HEK293 (cell line): ENCODE measurements around the gene EXOC2.

Experiments used
- CTCF ChIP-seq: fragments of 450-650 bp; formaldehyde crosslinking; IDR thresholded peaks from 2 replicates; pipeline ENCODE4 v1.5.1; 2016; ENCODE audit warnings: missing biosample characterization, missing genetic modification characterization
- KLF7 ChIP-seq: fragments of 450-650 bp; formaldehyde crosslinking; IDR thresholded peaks from 2 replicates; pipeline ENCODE4 v1.5.1; 2016; ENCODE audit warnings: missing biosample characterization, missing genetic modification characterization, borderline replicate concordance
- ZFP3 ChIP-seq: fragments of 450-650 bp; formaldehyde crosslinking; IDR thresholded peaks from 2 replicates; pipeline ENCODE4 v1.5.1; 2016; ENCODE audit warnings: low read depth, missing biosample characterization, missing genetic modification characterization
- ZNF2 ChIP-seq: fragments of 450-650 bp; formaldehyde crosslinking; IDR thresholded peaks from 2 replicates; pipeline ENCODE4 v1.5.1; 2016; ENCODE audit warnings: missing biosample characterization, missing genetic modification characterization
- ZNF274 ChIP-seq, 2 experiments: fragments of 200-500 bp in 1 of 2; fragments of 450-650 bp in 1 of 2; sonication (Bioruptor generic) in 1 of 2; formaldehyde crosslinking in 1 of 2; IDR thresholded peaks; 2 replicates each; pipeline versions ENCODE4 v1.5.1 to v1.6.1; 2014 to 2016; ENCODE audit warnings: borderline replicate concordance in 1 of 2, inconsistent platforms in 1 of 2, low read length in 1 of 2, missing biosample characterization in 1 of 2, missing genetic modification characterization in 1 of 2
- ZNF571 ChIP-seq: fragments of 450-650 bp; formaldehyde crosslinking; IDR thresholded peaks from 2 replicates; pipeline ENCODE4 v1.5.0; 2017; ENCODE audit warnings: missing biosample characterization, missing genetic modification characterization
- ZNF830 ChIP-seq: fragments of 450-650 bp; IDR thresholded peaks from 2 replicates; pipeline ENCODE4 v1.5.0; 2018; ENCODE audit warnings: missing biosample characterization, missing genetic modification characterization, low read depth, mild to moderate bottlenecking, moderate library complexity
- TF ChIP-seq, protein P1 (sequence below): sonication (generic); formaldehyde crosslinking; IDR thresholded peaks from 2 replicates; pipeline ENCODE4 v1.8.1; 2022; ENCODE audit warnings: mild to moderate bottlenecking, moderate library complexity, missing genetic modification reagents

- TF ChIP-seq ZNF830 (tag by site-specific recombination): no peak
- no peak for TF ChIP-seq ZFP3
- TF ChIP-seq KLF7 (tag by site-specific recombination): no peak
- no peak for TF ChIP-seq ZNF571 (tag by site-specific recombination)
- no peak for TF ChIP-seq ZNF2 (tag by site-specific recombination)
- TF ChIP-seq ZNF274 (IDR thresholded peaks at IDR 0.05; ENCODE audit: low read length): no peak
- TF ChIP-seq ZNF274 (tag by site-specific recombination; IDR thresholded peaks at IDR 0.05; ENCODE audit: borderline replicate concordance): no peak
- TF ChIP-seq CTCF (tag by site-specific recombination): no peak
- TF ChIP-seq, protein P1, sequence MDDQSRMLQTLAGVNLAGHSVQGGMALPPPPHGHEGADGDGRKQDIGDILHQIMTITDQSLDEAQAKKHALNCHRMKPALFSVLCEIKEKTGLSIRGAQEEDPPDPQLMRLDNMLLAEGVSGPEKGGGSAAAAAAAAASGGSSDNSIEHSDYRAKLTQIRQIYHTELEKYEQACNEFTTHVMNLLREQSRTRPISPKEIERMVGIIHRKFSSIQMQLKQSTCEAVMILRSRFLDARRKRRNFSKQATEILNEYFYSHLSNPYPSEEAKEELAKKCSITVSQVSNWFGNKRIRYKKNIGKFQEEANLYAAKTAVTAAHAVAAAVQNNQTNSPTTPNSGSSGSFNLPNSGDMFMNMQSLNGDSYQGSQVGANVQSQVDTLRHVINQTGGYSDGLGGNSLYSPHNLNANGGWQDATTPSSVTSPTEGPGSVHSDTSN (CRISPR knock-in tag): no peak
Measured at GRCh38 chr6:620166-620565, 72.8 kb downstream of the EXOC2 start.
